ENCODE data around the gene DNASE1L2. TPM values are rescaled to one million over a fixed set of nuclear protein-coding genes. Genes with fewer than 3 reads are reported as not detected.
A peak's percentile ranks its signal among the peaks of the same experiment; 100 is the strongest.

Gene DNASE1L2
- total and polyA plus RNA-seq, 5 donors from 2014 or later, result 0.37 TPM; not detected in 4

GRCh38 chr16:2285731-2286191 is 49.5 kb downstream of the DNASE1L2 start:
- Histone ChIP-seq H3K27ac (ENCODE audit: insufficient read depth, low read length, poor library complexity, severe bottlenecking) (no peak overlapping the region), H3K9me3 (ENCODE audit: control insufficient read depth in 2 of 2, low read length in 2 of 2) (no peaks in the 10 kb centered on the region), H3K27me3 (ENCODE audit: control insufficient read depth, insufficient read depth, low read length) (no peaks in the 10 kb centered on the region), H3K36me3 (ENCODE audit: control insufficient read depth, insufficient read depth, low read length) (no peaks in the 10 kb centered on the region), H3K4me3 (ENCODE audit: low read depth, low read length) (no peak overlapping the region), H3K4me1 (ENCODE audit: control insufficient read depth, insufficient read depth, low read length, poor library complexity, severe bottlenecking) (no peaks in the 10 kb centered on the region)
- H3K4me1 Mint-ChIP-seq, result no peaks in the 10 kb centered on the region
- DNase-seq, result no peak
- H3K4me3 Mint-ChIP-seq, result no peak overlapping the region
- peaks cover 9% of the 10 kb centered on the region for H3K36me3 Mint-ChIP-seq
- H3K27ac Mint-ChIP-seq, result no peak overlapping the region
- H3K27me3 Mint-ChIP-seq, result no peaks in the 10 kb centered on the region
- no peaks in the 10 kb centered on the region for H3K9me3 Mint-ChIP-seq
- no peak for ATAC-seq (ENCODE audit: low read depth in 2 of 2)

GRCh38 chr16:2286550-2286949 is 50.3 kb downstream of the DNASE1L2 start:
- no peak overlapping the region for H3K4me3 ChIP-seq (ENCODE audit: low read depth, low read length)
- Mint-ChIP-seq H3K27ac (peak overlapping the region in 1 of 3 donors; percentile 49), H3K36me3 (peaks cover 9% of the 10 kb centered on the region), H3K9me3 (no peaks in the 10 kb centered on the region), H3K4me3 (no peak overlapping the region), H3K4me1 (no peaks in the 10 kb centered on the region), H3K27me3 (no peaks in the 10 kb centered on the region)
- no peak for ATAC-seq (ENCODE audit: low read depth in 2 of 2)
- H3K27ac ChIP-seq (ENCODE audit: insufficient read depth, low read length, poor library complexity, severe bottlenecking), result no peak overlapping the region
- H3K27me3 ChIP-seq (ENCODE audit: control insufficient read depth, insufficient read depth, low read length), result no peaks in the 10 kb centered on the region
- H3K36me3 ChIP-seq (ENCODE audit: control insufficient read depth, insufficient read depth, low read length), result no peaks in the 10 kb centered on the region
- H3K4me1 ChIP-seq (ENCODE audit: control insufficient read depth, insufficient read depth, low read length, poor library complexity, severe bottlenecking), result no peaks in the 10 kb centered on the region
- H3K9me3 ChIP-seq (ENCODE audit: control insufficient read depth in 2 of 2, low read length in 2 of 2), result no peaks in the 10 kb centered on the region
- DNase-seq, result no peak

- Histone ChIP-seq H3K27me3 (ENCODE audit: control insufficient read depth, insufficient read depth, low read length) (no peaks in the 10 kb centered on the region), H3K9me3 (ENCODE audit: control insufficient read depth in 2 of 2, low read length in 2 of 2) (no peaks in the 10 kb centered on the region), H3K4me3 (ENCODE audit: low read depth, low read length) (no peak overlapping the region), H3K4me1 (ENCODE audit: control insufficient read depth, insufficient read depth, low read length, poor library complexity, severe bottlenecking) (no peaks in the 10 kb centered on the region), H3K36me3 (ENCODE audit: control insufficient read depth, insufficient read depth, low read length) (no peaks in the 10 kb centered on the region), H3K27ac (ENCODE audit: insufficient read depth, low read length, poor library complexity, severe bottlenecking) (no peak overlapping the region)
- Mint-ChIP-seq H3K4me1 (no peaks in the 10 kb centered on the region), H3K4me3 (no peak overlapping the region), H3K27me3 (no peaks in the 10 kb centered on the region), H3K27ac (no peak overlapping the region), H3K9me3 (no peaks in the 10 kb centered on the region), H3K36me3 (peaks cover 9% of the 10 kb centered on the region)
- DNase-seq (no peak), ATAC-seq (ENCODE audit: low read depth in 2 of 2) (no peak)
Observed at GRCh38 chr16:2287916-2288547, 51.8 kb downstream of the DNASE1L2 start.

Other genes starting within 250 kb of the DNASE1L2 start
- gene SYNGR3, start 246.5 kb upstream of the DNASE1L2 start, total RNA-seq, result 3.2 TPM
- gene SYNGR3, start 246.5 kb upstream of the DNASE1L2 start, polyA plus RNA-seq, result 1 to 10 TPM in 2 of 4 donors, under 1 TPM in 1, not detected in 1; 0.82 to 1.8 (median 1.1) TPM
- gene ZNF598, start 226.6 kb upstream of the DNASE1L2 start, total RNA-seq, result 48.2 TPM
- 1 to 10 TPM; 1.8 to 3.1 (median 2.9) TPM for gene ZNF598, start 226.6 kb upstream of the DNASE1L2 start, polyA plus RNA-seq
- not detected for gene NPW, start 216.7 kb upstream of the DNASE1L2 start, total RNA-seq
- gene NPW, start 216.7 kb upstream of the DNASE1L2 start, polyA plus RNA-seq, result not detected
- 1.5 TPM for gene NHERF2, start 209.5 kb upstream of the DNASE1L2 start, total RNA-seq
- under 1 TPM; 0.09 to 0.86 (median 0.21) TPM for gene NHERF2, start 209.5 kb upstream of the DNASE1L2 start, polyA plus RNA-seq
- gene NTHL1, start 188.6 kb upstream of the DNASE1L2 start, total RNA-seq, result 15.0 TPM
- gene NTHL1, start 188.6 kb upstream of the DNASE1L2 start, polyA plus RNA-seq, result 10 to 100 TPM; 24.7 to 52.7 (median 38.4) TPM
- 133 TPM for gene TSC2, start 188.5 kb upstream of the DNASE1L2 start, total RNA-seq
- gene TSC2, start 188.5 kb upstream of the DNASE1L2 start, polyA plus RNA-seq, result 10 to 100 TPM; 22.7 to 26.6 (median 26.4) TPM
- gene PKD1, start 100.5 kb upstream of the DNASE1L2 start, total RNA-seq, result 86.1 TPM
- gene PKD1, start 100.5 kb upstream of the DNASE1L2 start, polyA plus RNA-seq, result 1 to 10 TPM; 1.4 to 4.4 (median 2.6) TPM
- not detected for gene RAB26, start 87.8 kb upstream of the DNASE1L2 start, total RNA-seq
- gene RAB26, start 87.8 kb upstream of the DNASE1L2 start, polyA plus RNA-seq, result 1 to 10 TPM in 2 of 4 donors, under 1 TPM in 2; 0.38 to 1.2 (median 0.93) TPM
- 33.4 TPM for gene TRAF7, start 80.7 kb upstream of the DNASE1L2 start, total RNA-seq
- 1 to 10 TPM; 4.0 to 7.3 (median 4.8) TPM for gene TRAF7, start 80.7 kb upstream of the DNASE1L2 start, polyA plus RNA-seq
- gene CASKIN1, start 39.8 kb upstream of the DNASE1L2 start, total RNA-seq, result not detected
- gene CASKIN1, start 39.8 kb upstream of the DNASE1L2 start, polyA plus RNA-seq, result not detected
- 23.5 TPM for gene MLST8, start 31.0 kb upstream of the DNASE1L2 start, total RNA-seq
- 10 to 100 TPM; 20.9 to 31.1 (median 24.3) TPM for gene MLST8, start 31.0 kb upstream of the DNASE1L2 start, polyA plus RNA-seq
- 10.9 TPM for gene BRICD5, start 25.6 kb upstream of the DNASE1L2 start, total RNA-seq
- under 1 TPM in 2 of 4 donors, not detected in 2; 0.08 to 0.33 TPM for gene BRICD5, start 25.6 kb upstream of the DNASE1L2 start, polyA plus RNA-seq
- 14.2 TPM for gene PGP, start 21.6 kb upstream of the DNASE1L2 start, total RNA-seq
- gene PGP, start 21.6 kb upstream of the DNASE1L2 start, polyA plus RNA-seq, result 10 to 100 TPM in 2 of 4 donors, 1 to 10 TPM in 2; 6.1 to 13.4 (median 8.8) TPM
- 38.7 TPM for gene E4F1, start 12.9 kb upstream of the DNASE1L2 start, total RNA-seq
- gene E4F1, start 12.9 kb upstream of the DNASE1L2 start, polyA plus RNA-seq, result 10 to 100 TPM; 11.6 to 15.7 (median 14.4) TPM
- gene ECI1, start 15.1 kb downstream of the DNASE1L2 start, total RNA-seq, result 23.4 TPM
- gene ECI1, start 15.1 kb downstream of the DNASE1L2 start, polyA plus RNA-seq, result 10 to 100 TPM; 49.0 to 62.8 (median 56.2) TPM
- 189 TPM for gene RNPS1, start 31.7 kb downstream of the DNASE1L2 start, total RNA-seq
- 100 to 1,000 TPM; 189 to 230 (median 218) TPM for gene RNPS1, start 31.7 kb downstream of the DNASE1L2 start, polyA plus RNA-seq
- gene ABCA3, start 104.3 kb downstream of the DNASE1L2 start, total RNA-seq, result 5.1 TPM
- 1 to 10 TPM; 1.1 to 2.2 (median 2.0) TPM for gene ABCA3, start 104.3 kb downstream of the DNASE1L2 start, polyA plus RNA-seq
- gene CCNF, start 193.0 kb downstream of the DNASE1L2 start, total RNA-seq, result 6.8 TPM
- gene CCNF, start 193.0 kb downstream of the DNASE1L2 start, polyA plus RNA-seq, result 1 to 10 TPM; 3.3 to 6.9 (median 5.8) TPM
- gene TEDC2, start 223.7 kb downstream of the DNASE1L2 start, total RNA-seq, result not detected
- 1 to 10 TPM in 1 of 4 donors, under 1 TPM in 2, not detected in 1; 0.41 to 1.4 (median 0.67) TPM for gene TEDC2, start 223.7 kb downstream of the DNASE1L2 start, polyA plus RNA-seq
- gene NTN3, start 234.9 kb downstream of the DNASE1L2 start, total RNA-seq, result not detected
- not detected for gene NTN3, start 234.9 kb downstream of the DNASE1L2 start, polyA plus RNA-seq
- gene TBC1D24, start 238.7 kb downstream of the DNASE1L2 start, total RNA-seq, result 5.8 TPM
- 1 to 10 TPM in 3 of 4 donors, under 1 TPM in 1; 0.84 to 1.6 (median 1.2) TPM for gene TBC1D24, start 238.7 kb downstream of the DNASE1L2 start, polyA plus RNA-seq